Measurements from ENCODE around the gene TMEM82. TPM values are rescaled to one million over a fixed set of nuclear protein-coding genes. Genes with fewer than 3 reads are reported as not detected.

TMEM82 gene
- total RNA-seq, 6 donors from 2014 or later: not detected

- Histone ChIP-seq H3K36me3 (peaks cover 0 to 16% (median 5%) of the 10 kb centered on the region in 4 donors), H3K27ac (no peak overlapping the region), H3K9me3 (no peaks in the 10 kb centered on the region), H3K27me3 (peaks cover 0 to 8% (median 1%) of the 10 kb centered on the region in 4 donors), H3K4me3 (no peak overlapping the region), H3K4me1 (peaks cover 2 to 6% (median 4%) of the 10 kb centered on the region in 4 donors)
- TF ChIP-seq EP300 (IDR thresholded peaks at IDR 0.05) (no peak), POLR2AphosphoS5 (IDR thresholded peaks at IDR 0.05) (no peak), CTCF (IDR thresholded peaks at IDR 0.05) (no peak), POLR2A (IDR thresholded peaks at IDR 0.05) (no peak)
- no peak for DNase-seq
- no peak for ATAC-seq (ENCODE audit: low FRiP score in 2 of 2)
- 68 to 72% methylated on average over 10 of the region's 10 CpGs for WGBS, 2 donors
These were observed 22.0 kb downstream of the TMEM82 start for GRCh38 chr1:15764269-15764764.

GRCh38 chr1:15764890-15765289 is 22.6 kb downstream of the TMEM82 start:
- Histone ChIP-seq H3K36me3 (peaks cover 0 to 16% (median 5%) of the 10 kb centered on the region in 4 donors), H3K27me3 (peaks cover 0 to 2% (median 0%) of the 10 kb centered on the region in 4 donors), H3K9me3 (no peaks in the 10 kb centered on the region), H3K4me3 (no peak overlapping the region), H3K27ac (peak overlapping the region in 1 of 4 donors; percentile 4), H3K4me1 (peaks cover 0 to 6% (median 0%) of the 10 kb centered on the region in 4 donors)
- TF ChIP-seq POLR2AphosphoS5 (IDR thresholded peaks at IDR 0.05): no peak
- TF ChIP-seq CTCF (IDR thresholded peaks at IDR 0.05): no peak
- TF ChIP-seq POLR2A (IDR thresholded peaks at IDR 0.05): no peak
- no peak for TF ChIP-seq EP300 (IDR thresholded peaks at IDR 0.05)
- 82 to 93% methylated on average over 14 to 15 of the region's 15 CpGs for WGBS, 2 donors
- peak in 1 of 2 donors; percentile 84 for DNase-seq
- no peak for ATAC-seq (ENCODE audit: low FRiP score in 2 of 2)

GRCh38 chr1:15765495-15766194 is 23.3 kb downstream of the TMEM82 start:
- H3K27ac ChIP-seq: peak overlapping the region in 1 of 4 donors; percentile 4
- WGBS, 2 donors: 70 to 86% methylated on average over 14 to 17 of the region's 20 CpGs

GRCh38 chr1:15767941-15768340 is 25.6 kb downstream of the TMEM82 start:
- Histone ChIP-seq H3K4me3 (no peak overlapping the region), H3K27ac (no peak overlapping the region), H3K4me1 (no peaks in the 10 kb centered on the region), H3K36me3 (peaks cover 0 to 36% (median 5%) of the 10 kb centered on the region in 4 donors), H3K27me3 (no peaks in the 10 kb centered on the region), H3K9me3 (no peaks in the 10 kb centered on the region)
- ATAC-seq (ENCODE audit: low FRiP score in 2 of 2): no peak
- no peak for TF ChIP-seq CTCF (IDR thresholded peaks at IDR 0.05)
- no peak for TF ChIP-seq POLR2AphosphoS5 (IDR thresholded peaks at IDR 0.05)
- no peak for TF ChIP-seq POLR2A (IDR thresholded peaks at IDR 0.05)
- WGBS, 2 donors: 81 to 95% methylated on average over 4 of the region's 5 CpGs
- no peak for DNase-seq

More at GRCh38 chr1:15765495-15766194, 23.3 kb downstream of the TMEM82 start:
- no peaks in the 10 kb centered on the region for H3K9me3 ChIP-seq
- ATAC-seq (ENCODE audit: low FRiP score in 2 of 2): no peak
- H3K4me3 ChIP-seq: no peak overlapping the region
- peaks cover 0 to 2% (median 0%) of the 10 kb centered on the region in 4 donors for H3K27me3 ChIP-seq
- peaks cover 0 to 23% (median 5%) of the 10 kb centered on the region in 4 donors for H3K36me3 ChIP-seq
- TF ChIP-seq POLR2A (IDR thresholded peaks at IDR 0.05): no peak
- no peak for TF ChIP-seq CTCF (IDR thresholded peaks at IDR 0.05)
- TF ChIP-seq EP300 (IDR thresholded peaks at IDR 0.05): no peak
- no peak for TF ChIP-seq POLR2AphosphoS5 (IDR thresholded peaks at IDR 0.05)
- DNase-seq: no peak
- H3K4me1 ChIP-seq: peaks cover 0 to 4% (median 0%) of the 10 kb centered on the region in 4 donors
